GM19099 (cell line): ENCODE results near the gene APEX2.

Source experiments
- POLR2A ChIP-seq: IDR thresholded peaks from 3 replicates; pipeline ENCODE4 v1.6.1; 2011; ENCODE audit warnings: low read depth; ENCODE audit not compliant: insufficient read length; ENCODE audit errors: extremely low read depth

APEX2 gene

DNA sequence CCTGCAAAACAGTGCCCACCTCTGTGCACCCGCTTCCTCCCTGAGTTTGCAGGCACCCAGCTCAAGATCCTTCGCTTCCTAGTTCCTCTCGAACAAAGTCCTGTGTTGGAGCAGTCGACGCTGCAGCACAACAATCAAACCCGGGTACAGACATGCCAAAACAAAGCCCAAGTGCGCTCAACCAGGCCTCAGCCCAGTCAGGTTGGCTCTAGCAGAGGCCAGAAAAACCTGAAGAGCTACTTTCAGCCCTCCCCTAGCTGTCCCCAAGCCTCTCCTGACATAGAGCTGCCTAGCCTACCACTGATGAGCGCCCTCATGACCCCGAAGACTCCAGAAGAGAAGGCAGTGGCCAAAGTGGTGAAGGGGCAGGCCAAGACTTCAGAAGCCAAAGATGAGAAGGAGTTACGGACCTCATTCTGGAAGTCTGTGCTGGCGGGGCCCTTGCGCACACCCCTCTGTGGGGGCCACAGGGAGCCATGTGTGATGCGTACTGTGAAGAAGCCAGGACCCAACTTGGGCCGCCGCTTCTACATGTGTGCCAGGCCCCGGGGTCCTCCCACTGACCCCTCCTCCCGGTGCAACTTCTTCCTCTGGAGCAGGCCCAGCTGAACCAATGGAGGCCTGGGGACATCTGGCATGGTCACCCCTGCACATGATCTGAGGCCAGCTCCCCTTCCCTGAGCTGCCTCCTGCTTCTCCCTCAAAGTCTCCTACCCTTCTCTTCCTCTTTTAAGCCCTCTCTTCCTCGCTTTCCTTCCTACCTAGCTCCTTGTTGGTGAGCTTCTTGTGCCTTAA, 6.9 kb downstream of the APEX2 start:
- TF ChIP-seq POLR2A = no peak

DNA sequence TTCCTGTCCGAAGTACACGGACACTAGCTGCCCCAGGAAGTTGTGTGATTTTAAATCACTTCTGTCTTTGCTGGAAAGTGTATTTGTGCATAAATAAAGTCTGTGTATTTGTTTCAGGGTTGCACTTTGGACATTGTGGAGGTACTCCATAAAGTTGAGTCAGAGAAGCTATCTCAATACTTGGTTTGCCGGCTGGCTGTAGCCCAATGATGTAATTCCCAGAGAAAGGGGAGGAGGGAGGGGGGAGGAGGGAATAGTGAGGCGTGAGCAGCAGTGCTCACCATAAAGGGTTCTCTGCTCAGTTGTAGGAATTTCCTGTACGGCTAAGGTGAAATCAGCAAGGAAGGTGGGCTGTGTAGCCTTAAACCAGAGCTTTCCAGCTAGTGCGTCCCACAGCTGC, 7.5 kb downstream of the APEX2 start:
- no peak for TF ChIP-seq POLR2A

DNA sequence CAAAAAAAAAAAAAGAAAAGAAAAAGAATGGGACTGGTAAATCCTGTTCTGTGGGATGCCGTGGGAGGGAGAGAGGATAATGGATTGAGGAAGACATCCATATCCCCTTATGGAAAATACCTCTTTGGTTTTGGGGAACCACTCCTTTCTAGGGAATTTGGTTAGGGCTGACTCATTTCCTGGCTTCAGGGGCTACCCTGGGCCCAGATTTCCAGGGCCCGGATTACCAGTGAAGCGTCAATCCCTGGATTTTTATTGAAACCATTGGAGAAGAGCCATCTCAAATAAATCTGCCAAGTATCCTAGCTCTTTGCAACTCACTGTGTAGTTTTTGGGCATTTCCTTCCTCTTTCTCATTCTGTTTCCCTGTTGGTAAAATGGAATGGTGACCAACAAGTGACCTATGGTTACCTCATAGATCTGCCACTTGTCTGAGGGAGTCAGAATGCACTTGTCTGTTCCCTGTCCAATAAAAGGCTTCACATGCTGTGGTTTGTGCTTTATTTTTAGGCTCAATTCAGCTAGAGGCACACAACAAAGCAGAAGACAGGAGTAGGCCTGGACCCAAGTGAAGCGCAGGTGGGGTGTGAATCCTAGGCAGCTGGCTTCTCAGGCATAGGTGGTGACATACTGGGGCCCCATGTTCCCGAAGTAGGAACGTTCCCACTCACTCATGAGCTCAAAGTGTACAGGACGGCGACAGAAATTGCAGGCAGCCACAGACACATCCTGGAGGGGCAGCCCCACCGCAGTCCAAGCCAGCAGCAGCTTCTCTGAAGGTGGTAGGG, 8.6 kb downstream of the APEX2 start:
- TF ChIP-seq POLR2A = no peak

GRCh38 chrX:55011294-55011693, 11.1 kb downstream of the APEX2 start:
- TF ChIP-seq POLR2A = no peak

DNA sequence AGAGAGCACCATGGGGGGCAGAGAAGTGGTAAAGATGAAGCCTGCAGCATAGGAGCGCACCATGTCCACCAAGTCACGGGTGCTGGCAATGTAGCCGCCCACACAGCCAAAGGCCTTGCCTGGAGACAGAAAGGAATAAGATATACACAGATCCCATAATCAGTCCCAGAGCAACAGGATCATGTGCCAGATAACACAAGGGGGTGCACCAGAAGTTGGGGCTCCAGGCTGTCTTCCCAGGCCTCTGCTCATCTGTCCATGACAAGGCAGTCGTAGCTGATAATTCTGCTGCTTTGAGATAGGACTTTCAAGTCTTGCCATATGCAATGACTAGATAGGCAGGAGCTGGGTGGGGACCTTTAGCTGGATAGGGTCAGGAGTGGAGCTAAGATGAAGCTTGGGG, 14.7 kb downstream of the APEX2 start:
- TF ChIP-seq POLR2A = no peak

DNA sequence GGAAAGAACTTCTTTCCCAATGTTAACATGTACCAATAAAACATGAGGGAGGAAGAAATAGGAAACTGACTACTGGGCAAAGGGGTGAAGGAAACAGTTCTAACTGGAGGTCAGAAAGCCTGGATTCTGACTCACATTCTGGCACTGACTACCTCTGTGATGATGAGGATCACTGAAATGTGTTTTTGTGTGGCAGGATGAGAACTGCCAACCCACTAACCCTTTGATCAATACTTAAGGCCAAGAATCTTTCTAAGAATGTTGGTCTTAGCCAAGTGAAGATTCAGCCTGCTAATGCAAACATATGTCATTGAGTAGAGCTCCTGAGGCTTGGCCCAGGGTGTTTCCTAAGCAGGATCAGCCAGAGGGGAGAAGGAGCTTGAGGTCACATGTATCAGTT, 26.0 kb downstream of the APEX2 start:
- no peak for TF ChIP-seq POLR2A

DNA sequence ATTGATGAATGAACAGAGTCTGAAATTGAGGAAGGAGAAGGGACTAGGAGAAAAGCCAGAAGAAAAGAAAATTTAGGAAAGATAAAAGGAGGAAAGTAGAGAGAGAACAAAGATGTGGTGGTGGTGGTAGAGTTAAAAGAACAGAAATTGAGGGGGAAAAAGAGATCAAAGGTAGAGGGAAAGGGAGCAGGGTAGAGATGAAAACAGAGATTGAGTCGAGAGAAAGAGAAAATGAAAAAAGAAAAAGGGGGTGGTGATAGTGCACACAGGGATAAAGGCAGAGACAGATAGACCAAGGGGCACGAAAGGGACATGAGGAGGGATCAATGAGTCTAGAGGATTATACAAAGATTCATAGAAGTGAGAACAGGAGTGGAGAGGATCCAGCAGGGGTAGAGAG, 26.7 kb downstream of the APEX2 start:
- no peak for TF ChIP-seq POLR2A

DNA sequence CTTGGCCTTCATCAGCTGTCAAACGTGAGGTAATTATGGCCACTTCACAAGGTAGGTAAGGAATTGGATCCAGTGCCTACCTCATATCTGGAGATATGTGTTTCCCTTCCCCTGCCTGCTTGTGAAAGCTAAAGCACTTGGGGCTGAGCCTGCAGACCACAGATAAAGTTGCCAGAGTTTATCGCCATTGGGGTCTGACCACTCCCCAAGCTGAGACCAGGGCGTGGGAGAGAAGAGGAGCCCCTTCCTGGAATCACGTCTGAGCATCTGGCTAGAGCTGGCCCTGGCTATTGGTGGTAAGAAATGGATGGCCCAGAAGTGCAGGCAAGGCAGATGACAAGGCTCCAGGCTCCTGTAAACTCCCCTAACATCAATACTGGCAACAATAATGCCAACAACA, 27.9 kb downstream of the APEX2 start:
- no peak for TF ChIP-seq POLR2A

GRCh38 chrX:55028611-55029010, 28.4 kb downstream of the APEX2 start:
- no peak for TF ChIP-seq POLR2A

GRCh38 chrX:55029291-55029690, 29.1 kb downstream of the APEX2 start:
- no peak for TF ChIP-seq POLR2A

DNA sequence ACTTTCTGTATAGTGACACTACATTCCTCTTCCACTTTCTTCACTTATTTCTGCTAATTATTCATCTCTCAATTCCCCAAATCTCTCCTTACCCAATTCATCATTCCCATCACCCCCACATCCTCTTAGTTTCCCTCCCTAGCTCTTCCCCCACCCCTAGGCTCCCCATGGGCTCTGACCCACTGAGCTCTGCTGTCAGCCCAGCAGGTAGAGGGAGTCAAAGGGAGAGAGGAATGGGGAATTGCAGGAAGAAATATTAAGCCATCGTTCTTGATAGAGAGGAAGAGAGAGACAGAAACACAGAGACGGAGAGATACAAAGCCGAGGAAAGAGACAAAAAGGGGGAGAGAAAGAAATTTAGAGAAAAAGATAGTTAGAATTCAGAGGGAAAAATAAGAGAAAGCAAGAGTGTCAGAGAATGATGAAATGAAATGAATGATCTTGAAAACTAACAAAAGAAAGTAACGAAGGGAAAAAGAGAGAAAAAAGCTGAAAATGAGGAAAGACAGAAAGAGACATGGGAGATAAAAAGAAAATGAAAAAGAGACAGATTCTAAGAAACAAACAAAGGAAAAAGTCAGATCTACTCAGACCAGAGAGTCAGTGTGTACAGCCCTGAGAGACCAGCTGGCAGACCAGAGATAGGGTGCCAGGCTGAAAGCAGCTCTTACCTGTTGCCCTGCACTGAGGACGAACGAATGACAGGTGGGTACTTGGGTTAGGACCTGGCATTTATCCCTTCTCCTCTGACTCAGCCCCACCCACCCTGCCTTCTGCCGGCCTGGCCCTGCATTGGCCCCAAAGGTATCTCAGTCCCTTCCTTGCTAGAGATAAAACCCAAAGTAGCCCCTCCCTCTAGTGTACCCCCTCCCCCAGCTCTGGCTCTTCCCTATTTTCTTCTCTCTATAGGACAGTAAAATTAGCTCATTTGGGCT, 30.4 kb downstream of the APEX2 start, which contains the start of gene ALAS2:
Gene ALAS2 (minus strand): TSS at position 707 of the 935 bp plus-strand sequence. CDS start 4,977 bp downstream, outside the sequence.
- no peak for TF ChIP-seq POLR2A

- TF ChIP-seq POLR2A = no peak
Measured at GRCh38 chrX:55033429-55033828, 33.3 kb downstream of the APEX2 start.

DNA sequence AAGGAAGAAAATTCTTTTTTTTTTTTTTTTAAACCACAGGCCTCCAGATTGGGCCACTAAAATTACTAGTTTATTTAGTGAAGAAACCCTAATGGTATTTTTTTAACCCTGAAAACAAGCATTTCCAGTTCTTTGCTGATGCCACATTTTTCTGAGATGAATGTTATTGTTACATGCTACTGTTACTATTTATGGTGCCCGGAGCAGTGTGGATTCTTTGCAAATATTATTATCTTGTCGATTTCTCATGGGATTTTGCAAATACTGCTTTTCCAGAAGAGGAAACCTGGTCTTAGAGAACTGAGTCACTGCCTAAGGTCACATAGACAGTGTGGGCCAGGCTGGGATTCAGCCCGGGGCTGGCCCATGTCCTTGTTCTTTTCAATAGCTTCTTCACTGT, 39.3 kb downstream of the APEX2 start:
- no peak for TF ChIP-seq POLR2A

GRCh38 chrX:55041514-55041913, 41.4 kb downstream of the APEX2 start:
- TF ChIP-seq POLR2A = no peak

GRCh38 chrX:55056820-55057674, 56.9 kb downstream of the APEX2 start:
- TF ChIP-seq POLR2A = no peak
